GM23338 (cell line): ENCODE data around the gene BCKDHA. TPM values are rescaled to one million over a fixed set of nuclear protein-coding genes. Genes with fewer than 3 reads are reported as not detected.

Experiments used
- ATAC-seq: fragments of 200-7000 bp; cut with Tn5 transposase; 3 replicates; pipeline ENCODE4 v1.9.1; 2020
- DNase-seq: peaks from one replicate; pipeline ENCODE4 v3.0.0-alpha.2; 2015; ENCODE audit warnings: low spot score
- H2AFZ ChIP-seq: fragments of 200-600 bp; sonication (generic); 2 replicates; pipeline ENCODE4 v1.8.0; 2016; ENCODE audit warnings: antibody characterized with exemption, mild to moderate bottlenecking, moderate library complexity
- H3F3A ChIP-seq: fragments of 200-600 bp; sonication (generic); replicated peaks from 2 replicates; pipeline ENCODE4 v1.8.0; 2017; ENCODE audit warnings: antibody characterized with exemption, mixed run types, low read depth
- H3K27ac ChIP-seq: fragments of 200-600 bp; sonication (generic); 2 replicates; pipeline ENCODE4 v1.6.1; 2016; ENCODE audit warnings: low read depth
- H3K27me3 ChIP-seq: fragments of 200-600 bp; sonication (generic); 2 replicates; pipeline ENCODE4 v1.8.0; 2016; ENCODE audit warnings: mild to moderate bottlenecking, mixed run types, moderate library complexity; ENCODE audit not compliant: insufficient read depth
- H3K36me3 ChIP-seq: fragments of 200-600 bp; sonication (generic); 2 replicates; pipeline ENCODE4 v1.8.0; 2016; ENCODE audit warnings: mild to moderate bottlenecking; ENCODE audit not compliant: insufficient read depth
- H3K4me1 ChIP-seq: fragments of 200-600 bp; sonication (generic); 2 replicates; pipeline ENCODE4 v1.8.0; 2016; ENCODE audit warnings: mild to moderate bottlenecking, moderate library complexity; ENCODE audit not compliant: insufficient read depth
- H3K4me2 ChIP-seq: fragments of 200-600 bp; sonication (generic); 2 replicates; pipeline ENCODE4 v1.7.1; 2017; ENCODE audit warnings: mixed run types
- H3K4me3 ChIP-seq: fragments of 200-600 bp; sonication (generic); 2 replicates; pipeline ENCODE4 v1.6.1; 2016; ENCODE audit warnings: mixed run types
- H3K79me2 ChIP-seq: fragments of 200-600 bp; sonication (generic); replicated peaks from 2 replicates; pipeline ENCODE4 v1.8.0; 2017; ENCODE audit warnings: mild to moderate bottlenecking; ENCODE audit not compliant: insufficient read depth
- H3K9me2 ChIP-seq: fragments of 200-600 bp; sonication (generic); 2 replicates; pipeline ENCODE4 v1.8.0; 2017; ENCODE audit not compliant: insufficient read depth
- H4K20me1 ChIP-seq: fragments of 200-600 bp; sonication (generic); replicated peaks from 2 replicates; pipeline ENCODE4 v1.8.0; 2017; ENCODE audit warnings: mild to moderate bottlenecking; ENCODE audit not compliant: insufficient read depth
- H3K27ac Mint-ChIP-seq: 2 replicates; pipeline ENCODE4 v1.8.0; 2020; ENCODE audit warnings: inconsistent platforms, mild to moderate bottlenecking, moderate library complexity, mixed read lengths
- H3K27me3 Mint-ChIP-seq: 3 replicates; pipeline ENCODE4 v1.8.0; 2022; ENCODE audit warnings: low read depth, mild to moderate bottlenecking, moderate library complexity, mixed read lengths, inconsistent platforms; ENCODE audit not compliant: insufficient read depth, poor library complexity
- H3K36me3 Mint-ChIP-seq: 3 replicates; pipeline ENCODE4 v1.8.0; 2021; ENCODE audit warnings: low read depth, mild to moderate bottlenecking, inconsistent platforms, moderate library complexity, mixed read lengths
- H3K4me1 Mint-ChIP-seq: 3 replicates; pipeline ENCODE4 v1.8.0; 2020; ENCODE audit warnings: mild to moderate bottlenecking, inconsistent platforms, mixed read lengths
- H3K4me3 Mint-ChIP-seq: 3 replicates; pipeline ENCODE4 v1.8.0; 2021; ENCODE audit warnings: moderate library complexity, mild to moderate bottlenecking, inconsistent platforms, mixed read lengths
- H3K9me3 Mint-ChIP-seq: 3 replicates; pipeline ENCODE4 v1.8.0; 2020; ENCODE audit warnings: moderate library complexity, mild to moderate bottlenecking, inconsistent platforms, mixed read lengths
- CREB1 ChIP-seq: fragments of 250-450 bp; sonication (Bioruptor Pico); IDR thresholded peaks from 2 replicates; pipeline ENCODE4 v1.5.0; 2020; ENCODE audit warnings: low read depth, mild to moderate bottlenecking, moderate library complexity
- CTCF ChIP-seq, 2 experiments: fragments of 200-600 bp in 1 of 2; sonication (generic) in 1 of 2; conservative IDR thresholded peaks; 2 replicates each; pipeline versions ENCODE4 v1.5.1 to v1.6.1; 2016 to 2017; ENCODE audit warnings: antibody characterized with exemption in 2 of 2, low read depth in 2 of 2, mild to moderate bottlenecking in 2 of 2, moderate library complexity in 1 of 2
- ETS1 ChIP-seq: IDR thresholded peaks from 2 replicates; pipeline ENCODE4 v1.6.1; 2016; ENCODE audit warnings: antibody characterized with exemption
- EZH2 ChIP-seq: fragments of 200-600 bp; sonication (generic); IDR thresholded peaks from one replicate; pipeline ENCODE4 v1.8.0; 2017; ENCODE audit warnings: antibody characterized with exemption, mild to moderate bottlenecking, low read depth; ENCODE audit not compliant: unreplicated experiment
- EZH2phosphoT487 ChIP-seq: fragments of 200-600 bp; sonication (generic); IDR thresholded peaks from one replicate; pipeline ENCODE4 v1.8.1; 2018; ENCODE audit warnings: antibody characterized with exemption; ENCODE audit not compliant: unreplicated experiment
- JUNB ChIP-seq: IDR thresholded peaks from one replicate; pipeline ENCODE4 v1.6.1; 2016; ENCODE audit warnings: antibody characterized with exemption; ENCODE audit not compliant: unreplicated experiment
- NANOG ChIP-seq: IDR thresholded peaks from 2 replicates; pipeline ENCODE4 v1.6.1; 2016; ENCODE audit warnings: antibody characterized with exemption, borderline replicate concordance
- POLR2AphosphoS5 ChIP-seq: IDR thresholded peaks from 2 replicates; pipeline ENCODE4 v1.6.1; 2016; ENCODE audit warnings: antibody characterized with exemption, low read depth
- ZNF114 ChIP-seq: fragments of 250-450 bp; sonication (Bioruptor Pico); IDR thresholded peaks from 2 replicates; pipeline ENCODE4 v1.5.0; 2020; ENCODE audit warnings: mild to moderate bottlenecking, moderate library complexity
- ZNF331 ChIP-seq: fragments of 250-450 bp; sonication (Bioruptor Pico); IDR thresholded peaks from 2 replicates; pipeline ENCODE4 v1.5.0; 2020; ENCODE audit warnings: low read depth, mild to moderate bottlenecking, moderate library complexity
- polyA plus RNA-seq: library from polyadenylated mRNA; unstranded; fragments of >200 nt; fragmentation: Nextera tagmentation; extraction: Ambion mirVana; gene quantifications from 2 replicates; pipeline ENCODE4 v1.2.1, GENCODE V29; 2016
- total RNA-seq: library from RNA; depleted of rRNA; stranded (reverse); fragments of >200 nt; shearing (Covaris generic); gene quantifications from 2 replicates; pipeline ENCODE4 v1.2.3, GENCODE V29; 2014

Gene BCKDHA
- total and polyA plus RNA-seq, 2 experiments from 2014 or later: 15.0 to 42.4 TPM

- Histone ChIP-seq H3K27me3 (peaks cover 13% of the 10 kb centered on the region; the same call in 1 of the 2 replicates), H3K79me2 (no peaks in the 10 kb centered on the region), H3K36me3 (no peaks in the 10 kb centered on the region), H4K20me1 (no peaks in the 10 kb centered on the region), H3K4me2 (no peak overlapping the region), H2AFZ (no peak overlapping the region), H3K4me3 (no peak overlapping the region), H3F3A (no peaks in the 10 kb centered on the region), H3K9me2 (no peaks in the 10 kb centered on the region), H3K4me1 (peaks cover 3% of the 10 kb centered on the region; the same call in 1 of the 2 replicates), H3K27ac (no peak overlapping the region)
- TF ChIP-seq CREB1 (CRISPR knock-in tag): no peak
- no peak for TF ChIP-seq ZNF331
- no peak for TF ChIP-seq EZH2
- TF ChIP-seq EZH2phosphoT487: no peak
- peak; percentile 14 to 32; a peak in 2 of 4 replicates for TF ChIP-seq CTCF (conservative IDR thresholded peaks at IDR 0.05; ENCODE audit: low read depth in 2 of 2)
- Mint-ChIP-seq H3K9me3 (no peaks in the 10 kb centered on the region), H3K4me1 (peaks cover 6% of the 10 kb centered on the region; the same call in 1 of the 3 replicates), H3K27me3 (peaks cover 12% of the 10 kb centered on the region), H3K4me3 (no peak overlapping the region), H3K36me3 (no peaks in the 10 kb centered on the region), H3K27ac (no peak overlapping the region)
- DNase-seq: no peak
- peak; percentile 17; the same call in 2 of the 3 replicates for ATAC-seq
These were observed 55.1 kb downstream of the BCKDHA start for GRCh38 chr19:41452584-41453275.

- no peak overlapping the region for H3K27ac ChIP-seq
- Mint-ChIP-seq H3K9me3 (no peaks in the 10 kb centered on the region), H3K4me3 (no peak overlapping the region), H3K27ac (no peak overlapping the region), H3K27me3 (peaks cover 4% of the 10 kb centered on the region), H3K4me1 (no peaks in the 10 kb centered on the region), H3K36me3 (no peaks in the 10 kb centered on the region)
- no peak overlapping the region for H3K4me3 ChIP-seq
- no peaks in the 10 kb centered on the region for H3F3A ChIP-seq
- H3K4me2 ChIP-seq: no peak overlapping the region
- ATAC-seq: no peak
- no peaks in the 10 kb centered on the region for H3K36me3 ChIP-seq
- H3K27me3 ChIP-seq: no peaks in the 10 kb centered on the region
- H3K9me2 ChIP-seq: no peaks in the 10 kb centered on the region
- no peak overlapping the region for H2AFZ ChIP-seq
- H3K4me1 ChIP-seq: no peaks in the 10 kb centered on the region
- no peaks in the 10 kb centered on the region for H4K20me1 ChIP-seq
- DNase-seq: no peak
- no peaks in the 10 kb centered on the region for H3K79me2 ChIP-seq
- TF ChIP-seq EZH2phosphoT487 (no peak), CREB1 (CRISPR knock-in tag) (no peak), ETS1 (no peak), CTCF (conservative IDR thresholded peaks at IDR 0.05; ENCODE audit: low read depth in 2 of 2) (no peak), POLR2AphosphoS5 (no peak), JUNB (no peak), EZH2 (no peak), NANOG (no peak), ZNF114 (CRISPR knock-in tag) (no peak)
These were observed 58.3 kb downstream of the BCKDHA start for GRCh38 chr19:41455936-41456335.
